Measurements from ENCODE around the gene RPL31.
A peak's percentile ranks its signal among the peaks of the same experiment; 100 is the strongest.

RPL31 gene

DNA sequence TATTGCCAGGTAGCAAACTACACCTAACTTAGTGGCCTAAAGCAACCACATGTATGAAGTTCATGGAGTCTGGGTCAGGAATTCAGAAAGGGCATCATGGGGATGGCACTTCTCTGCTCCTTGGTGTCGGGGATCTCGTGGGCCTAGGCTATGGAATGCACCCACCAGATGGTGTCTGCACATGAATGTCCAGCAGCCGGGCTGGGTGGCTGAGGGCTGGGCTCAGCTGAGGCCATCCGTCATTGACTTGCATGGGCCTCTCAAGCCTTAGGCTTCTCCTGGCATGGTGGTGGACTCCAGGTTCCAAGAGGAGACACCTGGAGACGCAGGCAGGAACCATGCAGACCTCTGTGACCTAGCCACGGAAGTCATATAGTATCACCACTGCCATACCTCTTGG, 26.0 kb upstream of the RPL31 start:
- DNase-seq = no peak

DNA sequence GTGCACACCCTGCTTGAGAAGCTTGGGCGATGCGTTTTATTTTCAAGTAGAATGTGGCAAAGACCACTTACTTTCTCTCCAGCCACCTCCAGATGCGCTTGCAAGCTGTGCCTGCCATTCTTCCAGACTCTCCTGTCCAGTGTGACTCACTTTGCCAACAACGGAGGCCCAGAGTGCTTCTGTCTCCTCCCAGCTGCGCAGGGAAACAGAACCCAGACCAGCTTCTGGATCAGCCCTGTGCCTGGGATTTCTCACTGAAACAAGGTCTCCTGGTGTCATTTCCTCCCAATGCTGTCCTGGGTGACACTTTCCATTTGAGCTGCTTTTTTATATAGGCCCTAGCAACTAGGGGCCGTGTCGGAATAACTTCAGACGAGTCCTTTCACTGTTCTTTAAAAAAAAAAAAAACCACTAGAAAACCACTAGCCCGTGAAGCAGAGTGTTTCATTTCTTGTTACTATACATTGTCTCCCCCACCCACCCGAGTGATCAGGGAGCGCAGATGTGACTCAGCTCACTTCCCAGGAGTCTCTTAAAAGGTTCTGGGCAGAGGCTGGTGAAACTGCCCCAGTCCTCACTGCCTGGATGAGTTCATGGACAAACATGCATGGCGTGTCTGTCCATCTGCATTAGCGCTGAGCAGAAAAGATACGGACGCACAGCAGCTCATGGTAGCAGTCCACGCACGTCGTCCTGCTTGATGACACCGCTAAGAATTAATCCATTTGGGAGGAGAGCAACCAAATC, 25.3 kb upstream of the RPL31 start:
- no peak for DNase-seq

GRCh38 chr2:100977511-100977910, 24.6 kb upstream of the RPL31 start:
- no peak for DNase-seq

DNA sequence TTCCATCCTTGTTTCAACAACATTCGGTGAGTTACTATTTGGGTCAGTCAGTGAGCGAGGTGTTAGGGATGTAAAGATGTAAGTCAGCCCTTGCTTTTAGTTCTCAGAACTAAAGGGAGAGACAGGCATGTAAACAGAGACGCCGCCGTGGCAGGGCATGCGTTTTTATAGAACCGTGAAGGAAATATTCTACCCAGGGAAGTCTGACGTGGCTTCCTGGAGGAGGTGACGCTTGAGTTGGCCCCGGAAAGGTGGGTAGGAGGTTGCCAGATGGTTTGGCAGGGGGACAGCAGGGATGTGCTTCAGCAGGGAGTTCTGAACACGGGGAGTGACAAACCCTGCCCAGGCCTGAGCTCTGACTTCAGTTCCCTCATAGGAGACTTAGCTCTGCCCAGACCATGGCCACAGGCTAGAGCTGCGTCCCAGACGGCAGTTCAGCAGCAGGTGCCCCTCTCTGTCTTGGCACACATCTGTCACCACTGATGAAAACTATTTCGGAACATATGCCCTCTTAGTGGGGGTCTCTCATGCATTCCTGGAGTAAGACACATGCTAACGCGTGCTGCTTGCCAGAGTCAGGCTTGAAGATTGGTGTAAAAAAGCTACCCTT, 23.4 kb upstream of the RPL31 start:
- no peak for DNase-seq

DNA sequence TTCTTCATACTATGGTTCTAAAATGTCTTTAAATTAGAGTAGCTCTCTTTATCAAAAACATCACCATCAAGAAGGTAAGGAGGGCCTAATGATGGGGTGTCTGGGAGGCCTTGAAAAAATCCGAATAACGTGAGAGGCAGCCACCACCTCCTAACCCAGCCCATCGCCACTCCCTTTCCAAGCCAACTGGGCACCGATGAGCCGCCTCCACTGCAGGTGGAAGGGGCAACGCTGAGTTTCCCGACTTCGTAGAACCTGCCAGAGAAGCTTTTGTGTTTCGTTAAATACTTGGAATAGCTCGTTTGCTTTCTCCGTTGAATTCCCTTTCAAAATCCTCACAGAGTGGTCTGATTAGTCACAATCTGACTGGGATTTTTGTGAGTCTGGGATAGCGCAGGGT, 22.0 kb upstream of the RPL31 start:
- DNase-seq = no peak

GRCh38 chr2:100981011-100981410, 21.1 kb upstream of the RPL31 start:
- no peak for DNase-seq

- no peak for DNase-seq
Observed at GRCh38 chr2:100982431-100982861, 19.6 kb upstream of the RPL31 start.

DNA sequence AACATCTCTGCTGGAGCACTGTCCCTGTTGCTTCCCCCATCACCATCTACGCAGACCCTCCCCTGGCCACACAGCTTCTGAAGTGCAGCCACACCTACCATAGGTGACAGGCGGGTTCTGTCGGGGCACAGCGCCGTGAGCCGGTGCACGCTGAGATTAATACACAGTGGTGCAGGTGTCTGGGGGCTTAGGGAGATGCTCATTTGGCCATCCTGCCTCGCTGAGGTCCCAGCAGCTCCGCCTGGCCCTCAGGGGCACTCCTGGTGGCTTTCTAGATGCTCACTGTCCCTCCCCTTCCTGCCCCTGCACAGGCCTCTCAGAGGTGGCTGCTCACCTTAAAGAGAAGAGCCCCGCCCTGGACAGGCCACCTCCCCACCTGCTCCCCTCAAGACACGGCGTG, 18.9 kb upstream of the RPL31 start:
- no peak for DNase-seq

DNA sequence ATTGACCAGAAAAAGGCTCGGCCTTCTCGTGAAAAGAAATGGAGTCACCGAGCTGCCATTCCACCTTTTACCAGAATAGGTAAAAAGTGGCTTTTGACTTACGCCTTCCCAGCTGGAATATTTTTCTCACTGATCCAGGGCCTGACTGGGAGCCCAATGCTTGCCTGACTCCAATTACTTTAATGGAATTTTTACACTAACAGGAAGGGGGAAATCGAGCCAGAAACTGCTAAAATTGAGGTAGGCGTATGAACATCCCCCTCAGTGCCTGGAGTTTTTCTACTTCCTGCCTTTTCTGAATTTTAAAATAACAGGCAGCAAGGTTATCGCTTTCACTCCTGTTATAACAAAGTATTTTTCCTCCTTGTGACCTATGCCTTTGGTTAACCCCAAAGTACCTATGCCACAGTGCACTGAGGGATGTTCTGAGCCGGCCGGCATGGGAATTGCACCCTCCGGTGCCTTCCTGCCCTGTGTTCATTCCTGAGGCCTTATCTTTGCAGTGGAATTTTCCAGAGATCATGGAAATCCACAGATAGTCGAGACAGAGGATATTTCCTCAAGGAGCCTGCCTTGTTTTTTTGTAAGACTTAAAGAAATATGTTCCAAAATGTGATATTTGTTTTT, 18.3 kb upstream of the RPL31 start:
- DNase-seq = no peak

- peak; percentile 75 to 77 for DNase-seq
Observed at GRCh38 chr2:100984892-100985307, 17.2 kb upstream of the RPL31 start.

DNA sequence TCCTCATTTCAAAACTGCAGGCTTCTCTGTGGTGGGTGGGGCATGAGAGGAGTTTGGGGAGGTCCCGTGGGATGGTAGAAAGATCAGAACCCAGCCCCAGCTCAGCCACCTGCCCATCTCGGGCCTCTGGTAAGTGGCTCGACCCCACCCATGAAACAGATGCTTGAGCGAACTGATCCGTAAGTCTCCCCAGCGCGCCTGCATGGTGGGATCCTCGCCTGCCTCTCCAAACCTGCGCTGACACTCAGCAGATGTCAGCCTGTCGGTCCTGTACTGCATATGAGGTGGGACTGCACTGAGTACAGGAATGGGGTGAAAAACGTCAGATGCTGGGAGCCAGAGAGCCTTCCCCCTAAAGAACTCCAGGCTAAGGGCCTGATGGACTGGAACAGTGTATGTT, 15.9 kb upstream of the RPL31 start:
- DNase-seq = no peak

DNA sequence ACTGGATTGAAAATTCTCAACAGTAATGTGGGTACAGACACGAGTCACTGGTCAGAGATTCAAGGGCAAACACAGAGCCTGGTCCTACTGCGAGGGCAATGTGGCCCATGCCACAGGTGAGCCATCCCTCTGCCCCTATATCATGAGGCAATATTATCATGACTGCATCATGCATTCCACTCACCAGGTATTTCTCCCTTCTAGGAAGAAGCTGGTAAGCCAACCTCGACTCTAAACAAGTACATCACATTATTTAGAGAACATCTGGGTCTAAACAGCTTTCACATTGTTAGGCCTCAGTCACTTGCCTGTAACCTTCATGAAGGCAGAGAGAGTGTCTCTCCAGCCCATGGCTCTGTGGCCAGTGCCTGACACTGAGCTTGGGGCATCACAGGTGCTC, 14.6 kb upstream of the RPL31 start:
- no peak for DNase-seq

DNA sequence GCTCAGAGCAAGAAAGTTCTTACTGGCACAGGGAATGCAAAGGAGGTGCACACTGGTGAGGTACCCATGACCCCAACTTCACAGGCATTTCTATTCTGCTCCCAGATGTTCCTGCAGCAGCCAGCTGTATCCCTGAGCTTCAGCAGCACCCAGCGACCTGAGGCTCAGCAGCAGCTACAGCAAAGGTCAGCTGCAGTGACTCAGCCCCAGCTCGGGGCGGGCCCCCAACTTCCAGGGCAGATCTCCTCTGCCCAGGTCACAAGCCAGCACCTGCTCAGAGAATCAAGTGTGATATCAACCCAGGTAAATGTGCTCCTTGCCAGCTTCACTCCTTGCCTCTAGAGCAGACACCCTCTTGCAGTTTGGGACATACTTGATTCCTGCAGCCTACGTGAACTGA, 14.1 kb upstream of the RPL31 start:
- no peak for DNase-seq

- DNase-seq = no peak
Observed at GRCh38 chr2:100988630-100989417, 13.3 kb upstream of the RPL31 start.

DNA sequence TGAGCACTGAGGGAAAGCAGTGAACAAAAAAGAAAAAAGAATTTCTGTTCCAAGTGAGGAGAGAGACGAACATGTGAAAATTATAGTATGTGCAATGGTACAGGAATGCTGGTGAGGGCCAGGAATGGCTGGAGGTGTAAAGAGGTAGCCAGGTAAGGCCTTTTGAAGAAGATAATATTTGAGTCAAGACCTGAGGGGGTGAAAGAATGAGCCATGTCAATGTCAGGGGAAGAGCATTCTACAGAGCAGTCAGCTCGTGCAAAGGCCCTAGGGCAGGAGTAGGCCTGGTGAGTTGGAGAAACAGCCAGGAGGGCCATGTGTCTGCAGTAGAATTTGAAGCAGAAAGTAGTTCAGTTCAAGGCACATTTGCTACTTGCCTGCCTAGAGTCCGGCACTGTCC, 12.4 kb upstream of the RPL31 start:
- no peak for DNase-seq

DNA sequence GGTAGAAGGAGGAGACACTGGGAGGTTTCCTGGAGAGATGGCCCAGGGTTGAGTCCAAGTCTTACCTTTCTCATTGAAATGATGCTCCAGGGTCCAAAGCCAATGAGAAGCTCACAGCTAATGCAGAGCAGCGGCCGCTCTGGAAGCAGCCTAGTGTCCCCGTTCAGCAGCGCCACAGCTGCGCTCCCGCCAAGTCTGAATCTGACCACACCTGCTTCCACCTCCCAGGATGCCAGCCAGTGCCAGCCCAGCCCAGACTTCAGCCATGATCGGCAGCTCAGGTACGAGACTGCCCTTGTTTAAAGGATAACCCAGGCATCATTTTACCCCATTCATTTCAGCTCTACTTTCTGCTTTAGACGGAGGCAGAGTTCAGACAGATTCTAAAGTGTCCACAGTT, 11.9 kb upstream of the RPL31 start:
- DNase-seq = no peak

DNA sequence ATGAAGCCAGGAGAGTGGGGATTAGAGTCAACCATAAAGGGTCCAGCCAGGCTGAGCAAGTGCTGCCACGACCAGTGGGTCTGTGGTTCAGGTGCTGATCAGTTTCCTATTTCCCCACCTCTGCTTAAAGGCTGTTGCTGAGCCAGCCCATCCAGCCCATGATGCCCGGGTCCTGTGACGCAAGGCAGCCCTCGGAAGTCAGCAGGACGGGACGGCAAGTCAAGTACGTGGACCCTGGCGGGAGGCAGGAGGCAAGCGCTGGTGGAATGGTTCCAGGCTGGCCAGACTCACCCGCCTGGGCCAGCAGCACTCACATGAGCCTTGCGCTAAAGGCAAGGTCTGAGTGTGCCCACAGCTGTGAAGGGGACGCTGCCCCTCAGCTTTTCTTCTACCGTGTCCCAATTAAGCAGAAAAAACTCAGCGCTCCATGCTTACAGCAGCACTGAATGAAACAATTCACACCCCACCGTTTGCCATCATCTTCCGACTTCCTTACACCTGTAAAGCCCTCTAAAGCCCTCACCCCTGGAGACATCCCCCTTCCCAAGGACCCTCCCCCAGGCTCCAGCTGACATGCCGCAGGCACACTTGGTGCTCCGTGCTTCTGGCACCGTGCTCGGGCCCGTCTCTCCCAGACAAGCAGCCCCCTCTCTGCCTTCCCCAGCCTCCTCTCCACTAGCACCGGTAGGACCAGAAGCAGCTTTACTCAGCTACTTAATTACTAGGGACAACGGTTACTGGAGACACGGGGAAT, 11.3 kb upstream of the RPL31 start:
- no peak for DNase-seq

DNA sequence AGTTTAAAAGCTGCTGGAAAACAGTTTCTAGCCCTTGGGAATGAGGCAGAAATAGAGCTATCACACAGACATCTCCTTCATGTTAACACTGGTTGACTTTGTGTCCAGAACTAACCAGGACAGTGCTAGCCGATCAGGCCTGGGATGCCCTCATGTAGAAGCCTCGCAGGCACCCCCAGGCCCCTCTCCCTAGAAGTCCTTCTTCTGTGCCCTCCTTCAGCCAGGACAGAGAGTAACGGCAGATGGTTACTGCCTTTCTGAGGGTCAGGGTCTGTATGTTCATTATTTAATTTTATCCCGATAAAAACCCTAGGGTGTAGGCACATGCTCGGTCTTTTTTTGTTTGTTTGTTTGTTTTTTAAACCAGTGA, 10.7 kb upstream of the RPL31 start:
- no peak for DNase-seq

GRCh38 chr2:100992262-100992661, 9.8 kb upstream of the RPL31 start:
- DNase-seq = no peak

DNA sequence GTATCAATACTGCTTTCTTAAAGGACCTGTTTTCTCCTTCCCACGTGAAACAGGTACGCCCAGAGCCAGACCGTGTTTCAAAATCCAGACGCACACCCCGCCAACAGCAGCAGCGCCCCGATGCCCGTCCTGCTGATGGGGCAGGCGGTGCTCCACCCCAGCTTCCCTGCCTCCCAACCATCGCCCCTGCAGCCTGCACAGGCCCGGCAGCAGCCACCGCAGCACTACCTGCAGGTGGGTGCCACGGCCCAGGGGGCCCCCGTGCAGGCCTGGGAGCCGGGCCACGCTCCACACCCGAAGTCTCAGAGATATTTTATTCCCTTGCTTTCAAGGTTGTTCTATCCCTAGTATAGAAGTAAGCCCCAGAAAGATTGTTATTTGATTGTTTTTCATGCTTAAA, 8.8 kb upstream of the RPL31 start:
- DNase-seq = no peak

GRCh38 chr2:100995309-100996075, 6.6 kb upstream of the RPL31 start:
- DNase-seq = no peak

Measured in CD4-positive, alpha-beta T cell treated with Interleukin-1 beta for 1 hour (primary cell).